NCI-H2196 treated with DMSO at 0.1 percent for 48 hours (cell line): ENCODE results near the gene ACVR1.
"Not testable (repeated sequence)": the region's sequence is repeated elsewhere in the genome, so short reads cannot be mapped to it uniquely, and the experiment has no call there.

Experiments used
- DNase-seq: peaks from one replicate; lab custom pipeline; 2025; ENCODE audit not compliant: unreplicated experiment; lab: John Stamatoyannopoulos, UW

The ACVR1 gene

DNA sequence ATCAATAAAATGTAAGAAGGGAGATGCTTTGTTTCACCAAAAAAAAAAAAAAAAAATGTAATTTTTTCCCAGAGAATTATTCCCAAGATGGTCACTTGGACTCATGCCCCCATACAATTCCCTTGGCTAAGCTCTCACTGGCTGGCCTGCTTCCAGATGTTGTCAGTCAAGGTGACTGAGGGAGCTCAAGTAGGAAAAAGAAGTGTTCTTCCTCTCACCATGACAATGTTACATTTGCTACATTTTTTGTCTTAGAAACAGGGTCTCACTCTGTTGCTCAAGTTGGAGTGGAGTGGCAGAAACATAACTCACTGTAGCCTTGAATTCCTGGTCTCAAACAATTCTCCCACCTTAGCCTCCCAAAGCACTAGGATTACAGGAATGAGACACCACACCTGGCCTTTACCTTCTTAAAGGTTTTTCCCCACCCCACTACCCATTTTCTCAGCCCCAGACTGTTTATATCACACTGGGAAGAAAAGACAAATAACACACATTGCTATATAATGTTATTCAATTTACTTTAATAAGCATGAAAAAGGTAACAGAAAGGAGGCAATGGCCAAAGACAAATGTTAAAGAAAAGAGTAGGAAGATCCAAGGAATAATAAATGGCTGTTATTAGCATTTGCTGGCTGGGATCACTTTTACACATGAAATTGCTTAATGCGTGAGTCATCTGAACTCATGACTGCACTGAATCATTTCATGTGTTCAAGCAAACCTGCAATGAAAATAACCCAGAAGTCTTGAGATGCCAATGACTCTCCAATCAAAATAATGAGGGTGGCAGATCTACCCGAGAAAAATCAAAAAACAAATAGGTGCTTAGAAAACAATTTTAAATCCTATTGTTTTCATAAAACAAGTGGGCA, 45.2 kb downstream of the ACVR1 start:
- DNase-seq, result no peak

DNA sequence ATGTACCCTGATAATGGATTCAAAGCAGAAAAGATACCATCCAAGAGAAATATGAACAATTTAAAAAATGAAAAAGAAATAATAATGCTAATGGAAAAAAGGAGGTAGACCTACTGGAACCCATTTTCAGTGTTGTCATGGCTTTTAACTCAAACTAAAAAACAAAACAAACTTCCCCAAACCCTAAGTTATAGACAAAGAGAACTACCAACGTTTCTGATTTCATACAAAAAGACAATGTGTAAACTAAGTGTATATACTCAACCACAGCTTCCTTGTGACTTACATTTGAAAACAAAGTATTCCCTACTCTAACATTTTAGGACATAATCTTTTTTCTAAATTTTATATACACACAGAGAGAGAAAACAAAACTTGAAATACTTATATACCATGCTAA, 45.9 kb downstream of the ACVR1 start:
- DNase-seq, result no peak

DNA sequence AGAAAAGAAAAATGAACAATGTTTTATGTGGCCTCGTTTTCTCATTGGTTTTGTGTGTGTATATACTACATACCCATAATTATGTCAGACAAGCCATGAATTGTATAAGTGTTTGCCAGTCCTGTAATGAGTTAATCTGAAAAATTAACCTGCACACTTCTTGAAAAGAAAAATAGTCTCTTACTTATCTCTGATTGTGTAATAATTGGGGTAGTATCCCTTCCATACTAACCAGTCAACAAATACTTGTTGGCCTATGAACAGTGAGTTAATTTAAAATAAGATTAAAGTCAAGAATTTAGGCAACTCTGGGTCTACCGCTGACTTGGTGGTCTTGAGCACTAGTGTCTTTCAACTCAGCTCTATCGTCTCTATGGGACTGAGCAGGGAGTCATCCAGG, 48.8 kb downstream of the ACVR1 start:
- DNase-seq, result no peak

DNA sequence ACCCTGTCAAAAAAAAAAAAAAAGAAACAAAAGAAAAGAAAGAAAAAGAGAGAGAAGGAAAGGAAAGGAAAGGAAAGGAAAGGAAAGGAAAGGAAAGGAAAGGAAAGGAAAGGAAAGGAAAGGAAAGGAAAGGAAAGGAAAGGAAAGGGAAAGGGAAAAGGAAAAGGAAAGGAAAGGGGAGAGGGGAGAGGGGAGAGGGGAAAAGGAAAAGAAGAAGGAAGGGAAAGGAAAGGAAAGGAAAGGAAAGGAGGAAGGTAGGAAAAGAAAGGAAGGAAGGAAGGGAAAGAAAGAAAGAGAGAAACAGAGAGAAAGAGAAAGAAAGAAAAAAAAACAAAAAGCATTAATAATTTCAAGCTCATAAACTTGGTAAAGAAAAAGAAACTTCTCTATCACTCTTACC, 49.5 kb downstream of the ACVR1 start:
- not testable (repeated sequence) for DNase-seq

DNA sequence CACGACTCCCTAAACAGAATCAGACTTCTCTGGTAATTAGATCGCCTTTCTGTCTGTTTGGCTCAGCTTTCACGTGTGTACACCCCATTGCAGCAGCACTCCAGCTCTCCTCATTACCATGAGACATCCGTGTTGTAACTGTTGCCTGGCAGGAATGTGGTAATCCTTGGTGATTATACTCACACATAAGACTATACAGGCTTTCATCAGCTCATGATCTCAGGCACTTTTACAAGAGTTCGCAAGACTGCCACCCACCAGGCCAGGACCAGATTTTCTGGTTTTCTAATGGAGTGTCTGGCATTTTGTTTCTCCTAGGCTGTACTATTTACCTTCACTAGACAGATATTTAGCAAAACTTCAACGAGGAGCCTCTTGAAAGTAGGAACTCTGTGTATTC, 50.2 kb downstream of the ACVR1 start:
- DNase-seq, result no peak

DNA sequence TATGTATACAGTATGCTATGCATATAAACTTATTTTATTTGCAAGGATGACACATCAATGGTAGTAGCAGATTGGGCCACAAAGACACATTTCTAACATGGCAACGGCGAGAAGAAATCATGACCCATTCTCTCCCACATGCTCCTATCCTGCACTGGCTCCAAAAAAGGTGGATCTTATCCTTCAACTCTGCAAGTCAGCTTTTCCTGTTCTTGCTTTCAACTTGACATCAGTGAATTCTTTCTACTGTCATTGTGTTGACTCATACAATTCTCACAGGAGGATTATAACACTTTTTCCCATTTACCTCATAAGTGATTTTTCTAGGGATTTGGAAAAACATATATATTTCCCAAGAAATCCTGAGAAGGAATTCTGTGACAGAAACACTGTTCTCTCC, 53.1 kb downstream of the ACVR1 start:
- no peak for DNase-seq

DNA sequence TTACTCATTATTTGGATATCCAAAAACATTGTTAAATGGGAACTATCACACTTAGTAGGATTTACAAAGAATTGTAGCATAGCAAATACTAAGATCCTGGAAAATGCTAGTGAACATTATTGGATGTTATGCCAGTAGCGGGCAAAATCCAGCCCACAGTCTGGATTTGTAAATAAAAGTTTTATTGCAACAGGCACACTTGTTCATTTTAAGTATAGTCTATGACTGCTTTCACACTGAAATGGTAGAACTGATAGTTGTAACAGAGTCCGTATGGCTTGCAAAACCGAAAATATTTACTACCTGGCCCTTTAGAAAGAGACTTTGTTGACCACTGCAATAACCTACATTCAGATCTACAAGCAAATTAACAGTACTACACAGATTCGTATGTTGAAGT, 53.6 kb downstream of the ACVR1 start:
- DNase-seq, result no peak

DNA sequence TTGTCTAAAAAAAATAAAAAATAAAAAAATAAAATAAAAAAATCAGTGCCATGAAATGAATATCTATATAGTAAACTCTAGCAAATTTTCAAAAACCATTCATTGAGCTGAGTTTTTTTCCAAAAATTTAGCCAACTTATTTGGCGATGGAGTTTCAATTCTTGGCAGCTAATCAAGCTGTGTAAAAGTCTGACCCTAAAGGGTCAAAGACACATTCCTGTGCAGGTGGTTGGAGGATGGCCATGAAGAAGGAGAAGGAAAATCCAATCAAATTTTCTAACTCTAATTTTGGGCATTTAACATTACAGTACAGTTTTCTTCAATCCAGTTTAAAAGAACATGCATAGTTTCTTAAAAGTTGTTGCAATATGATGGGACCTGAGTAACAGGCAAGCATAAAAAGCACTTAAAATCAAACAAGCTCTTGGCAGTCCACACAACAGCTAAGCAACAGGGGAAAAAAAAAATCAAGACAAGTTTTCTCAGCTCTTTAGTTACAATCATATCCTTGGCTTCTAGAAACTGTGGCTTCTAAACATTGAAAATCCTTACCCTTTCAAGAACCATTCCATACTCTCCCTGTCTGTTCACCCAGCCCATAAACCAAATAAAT, 54.5 kb downstream of the ACVR1 start:
- no peak for DNase-seq

DNA sequence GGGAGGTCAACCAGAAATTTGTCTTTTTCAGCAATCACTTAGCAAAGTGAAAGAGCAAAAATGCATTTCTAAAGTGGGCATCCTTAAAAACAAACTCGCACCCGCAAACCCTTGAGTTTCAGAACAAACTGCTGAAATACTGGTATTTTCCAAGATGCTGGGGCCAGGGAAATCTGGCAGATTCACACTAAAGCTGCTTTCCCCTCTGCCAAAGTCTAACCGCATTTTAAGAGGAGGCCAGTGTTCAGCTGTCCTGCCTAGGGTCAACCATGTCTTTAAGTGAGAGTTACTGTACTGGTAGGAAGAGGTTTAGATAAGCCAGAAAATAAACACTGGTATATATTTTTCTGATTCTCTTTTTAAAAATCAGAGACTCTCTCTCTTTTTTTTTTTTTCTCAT, 55.9 kb downstream of the ACVR1 start:
- no peak for DNase-seq

DNA sequence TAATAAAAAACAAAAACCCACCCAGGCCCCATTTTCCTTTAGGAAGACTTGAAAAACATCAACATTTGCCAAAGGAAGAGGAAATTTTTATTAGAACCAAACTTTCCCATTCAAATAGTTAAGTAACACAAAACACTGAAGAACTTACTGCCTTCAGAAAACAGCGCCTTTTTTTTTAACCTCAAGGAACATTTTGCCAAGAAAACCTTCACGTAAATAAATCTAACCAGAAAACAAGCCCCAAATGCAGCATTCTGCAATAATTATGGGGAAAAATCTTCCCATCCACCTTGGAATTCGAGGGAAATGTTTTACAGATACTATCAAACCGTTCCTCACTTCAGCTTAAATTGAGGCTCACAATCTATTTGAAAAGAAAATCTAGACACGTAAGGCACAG, 56.4 kb downstream of the ACVR1 start:
- DNase-seq, result no peak

DNA sequence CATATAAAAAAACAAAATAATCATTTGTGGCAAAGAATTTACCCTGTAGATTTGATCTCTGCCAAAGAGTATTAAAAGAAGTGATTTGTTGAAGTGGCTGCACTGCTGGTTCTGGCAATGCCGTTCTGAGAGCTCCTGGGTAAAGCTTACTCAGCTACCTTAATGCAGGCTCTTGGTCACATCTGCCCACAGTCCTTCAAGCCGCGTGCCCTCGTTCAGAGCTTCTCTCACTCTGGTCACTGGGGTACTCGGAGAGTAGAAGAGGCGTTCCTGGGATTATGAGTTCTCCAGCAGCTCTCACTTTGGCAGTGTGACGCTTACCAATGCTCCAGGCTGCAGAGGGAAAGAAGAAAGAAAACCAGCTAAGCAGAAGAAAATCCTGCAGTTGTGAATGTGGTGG, 57.9 kb downstream of the ACVR1 start:
- DNase-seq, result no peak

DNA sequence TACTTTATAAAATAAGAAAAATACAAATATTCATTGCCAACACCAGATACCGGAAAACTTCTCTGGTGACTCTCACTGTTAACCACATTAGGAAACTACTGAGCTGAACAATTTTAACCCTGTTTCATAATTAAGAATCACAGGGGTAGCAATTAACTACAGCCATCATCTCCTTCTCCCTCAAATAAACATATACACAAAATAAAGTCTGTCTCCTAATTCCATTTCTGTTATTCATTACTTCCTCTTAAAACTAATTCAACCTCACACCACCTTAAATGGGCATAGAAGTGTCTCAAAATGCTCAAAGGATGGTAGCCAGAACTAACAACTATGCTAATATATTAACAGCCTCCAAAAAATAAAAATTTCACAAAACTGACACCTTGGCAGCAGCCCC, 60.7 kb downstream of the ACVR1 start:
- no peak for DNase-seq

DNA sequence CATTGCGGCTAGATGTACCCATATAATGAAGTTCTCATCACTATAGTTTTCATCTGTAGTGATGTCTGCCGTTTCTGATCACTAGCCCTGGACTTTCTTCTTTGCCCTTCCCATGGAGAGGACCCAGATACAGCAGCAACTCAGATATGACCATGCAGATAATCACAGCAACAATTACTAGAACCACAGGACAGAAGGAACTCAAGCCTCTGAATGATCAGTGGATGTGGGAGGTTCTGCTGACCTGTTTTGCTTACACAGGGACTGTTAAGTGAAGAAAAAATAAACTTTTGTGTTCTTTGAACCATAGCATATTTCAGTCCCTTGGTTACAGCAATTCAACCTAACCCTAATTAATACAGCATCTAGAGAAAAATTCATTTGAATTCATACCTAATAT, 62.7 kb downstream of the ACVR1 start:
- no peak for DNase-seq

DNA sequence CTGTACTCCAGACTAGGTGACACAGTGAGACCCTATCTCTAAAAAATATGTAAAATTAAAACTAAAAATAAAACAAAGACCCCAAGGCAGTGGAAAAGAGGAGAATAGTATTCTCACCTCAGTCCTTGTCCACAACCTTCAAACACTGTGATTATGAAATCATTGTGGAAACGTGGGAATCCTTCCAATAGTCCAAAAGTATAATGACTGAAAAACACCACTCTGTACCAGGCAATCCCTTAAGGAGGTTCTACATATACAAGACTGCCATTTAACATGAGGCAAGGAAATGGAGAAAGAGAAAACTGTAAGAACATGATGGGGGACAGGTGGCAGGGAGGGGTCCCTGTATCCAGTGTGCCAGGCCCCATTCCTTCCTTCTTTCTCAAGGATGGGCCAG, 66.1 kb downstream of the ACVR1 start:
- DNase-seq, result no peak

DNA sequence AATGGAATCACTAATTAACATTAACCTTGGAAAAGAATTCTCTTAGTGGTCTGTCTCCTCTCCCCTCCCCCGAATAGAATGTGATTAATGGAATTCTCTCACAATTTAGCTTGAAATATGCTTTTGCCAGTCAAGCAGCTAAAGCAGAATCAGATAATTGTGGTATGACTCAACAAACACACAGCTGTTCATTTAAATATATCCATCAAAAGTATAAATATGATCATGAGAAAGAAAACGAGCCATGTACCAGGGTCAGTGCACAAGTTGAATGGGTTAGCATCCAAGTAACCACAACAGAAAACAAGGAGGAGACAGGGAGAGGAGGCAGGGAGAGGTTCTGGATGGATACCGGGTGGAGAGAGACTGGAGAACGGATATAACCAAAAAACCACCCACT, 66.9 kb downstream of the ACVR1 start:
- no peak for DNase-seq

DNA sequence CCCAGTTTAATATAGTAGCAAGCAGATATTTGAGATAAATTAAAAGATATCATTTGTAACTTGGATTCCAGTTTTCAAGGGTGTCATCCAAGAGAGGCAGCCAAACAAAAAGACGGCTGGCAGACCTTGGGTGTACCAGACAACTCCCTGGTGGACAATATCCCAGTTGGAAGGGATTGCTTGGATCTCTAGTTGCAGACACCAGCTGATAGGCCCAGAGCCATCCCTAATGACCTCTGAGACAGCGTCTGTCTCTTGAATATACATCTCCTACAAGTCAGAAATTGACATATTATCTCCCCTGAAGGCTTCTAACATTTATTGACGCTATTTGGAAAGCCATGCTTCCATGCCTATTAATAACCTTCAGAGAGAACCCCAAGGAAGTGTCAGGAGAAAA, 67.7 kb downstream of the ACVR1 start:
- no peak for DNase-seq

DNA sequence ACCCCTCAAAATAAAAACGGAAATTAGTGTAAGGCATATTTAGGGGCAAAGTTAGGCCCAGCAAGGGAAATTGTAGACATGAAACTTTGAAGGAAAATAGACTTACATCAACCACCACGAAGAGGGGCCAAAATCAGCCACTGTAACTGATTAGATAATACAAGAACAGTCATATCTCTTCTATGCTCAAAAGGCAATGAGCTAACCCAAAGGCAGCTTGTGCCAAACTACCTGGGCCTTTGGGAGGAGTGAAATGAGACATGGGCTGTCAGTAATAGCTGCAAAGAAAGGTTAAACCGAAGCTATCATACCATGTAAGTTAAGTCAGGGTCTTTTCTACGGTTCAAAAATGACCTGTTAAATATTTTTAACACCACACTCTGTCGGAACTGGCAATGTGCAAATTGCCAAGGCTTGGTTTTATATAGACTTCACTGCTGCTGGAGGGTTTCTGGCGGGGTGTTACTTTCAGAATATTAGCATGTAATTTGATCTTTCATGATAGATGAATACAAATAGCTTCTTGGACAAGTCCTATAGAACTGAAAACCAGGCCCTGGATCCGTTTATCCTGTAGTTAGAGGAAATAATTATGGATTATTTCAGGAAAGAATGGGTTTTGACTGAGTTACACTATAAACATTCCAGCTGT, 69.6 kb downstream of the ACVR1 start:
- DNase-seq, result no peak

DNA sequence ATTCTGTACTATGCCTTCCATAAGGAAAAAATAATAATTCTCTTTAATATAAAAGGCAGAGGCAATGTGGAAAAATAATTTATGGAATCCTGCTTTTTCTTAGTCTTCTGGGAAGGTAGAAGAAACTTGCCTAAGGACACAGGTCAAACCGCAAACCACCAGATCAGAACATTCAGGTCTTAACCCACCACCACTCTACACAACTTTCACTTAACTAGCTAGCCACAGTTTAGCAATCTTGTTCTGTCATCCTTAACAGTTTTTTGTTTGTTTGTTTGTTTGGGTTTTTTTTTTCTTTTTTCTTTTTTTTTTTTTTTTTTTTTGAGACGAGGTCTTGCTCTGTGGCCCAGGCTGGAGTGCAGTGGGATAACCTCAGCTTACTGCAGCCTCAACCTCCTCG, 70.6 kb downstream of the ACVR1 start:
- DNase-seq, result no peak

DNA sequence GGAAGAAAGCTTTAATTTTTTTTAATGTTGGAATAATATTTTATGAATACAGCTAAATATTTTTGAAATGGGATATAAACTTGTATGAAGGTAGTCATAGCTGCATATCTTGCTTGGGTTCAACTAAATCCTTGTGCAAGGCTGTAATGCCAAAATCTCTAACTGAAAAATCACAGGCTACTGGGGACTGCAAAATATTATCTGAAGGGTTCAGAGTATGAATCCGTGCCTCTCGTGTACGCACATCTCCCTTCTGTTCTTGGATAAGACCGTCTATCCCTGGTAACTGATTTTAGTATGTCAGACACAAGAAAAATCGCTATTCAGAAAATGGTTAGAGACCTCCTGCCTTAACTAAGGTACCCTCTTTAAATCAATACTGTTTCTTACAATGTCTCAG, 71.8 kb downstream of the ACVR1 start:
- DNase-seq, result no peak

DNA sequence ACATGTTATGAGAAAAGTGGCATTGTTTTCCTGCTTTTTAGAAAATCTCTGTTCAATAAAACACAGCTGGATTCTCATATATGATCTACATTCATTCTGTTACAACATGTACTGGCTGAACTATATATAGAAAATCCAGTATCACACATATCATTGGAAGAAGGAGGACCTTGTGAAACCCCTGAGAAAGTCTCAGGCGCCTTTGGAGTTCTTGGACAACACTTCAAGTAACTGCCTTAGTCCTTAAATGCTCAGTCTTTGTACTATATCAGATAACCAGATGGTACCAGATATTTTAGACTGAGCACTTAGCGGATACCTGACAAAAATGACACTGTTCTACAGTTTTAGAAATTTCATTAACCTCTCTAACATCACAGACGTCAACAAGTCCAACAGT, 72.2 kb downstream of the ACVR1 start:
- no peak for DNase-seq

DNA sequence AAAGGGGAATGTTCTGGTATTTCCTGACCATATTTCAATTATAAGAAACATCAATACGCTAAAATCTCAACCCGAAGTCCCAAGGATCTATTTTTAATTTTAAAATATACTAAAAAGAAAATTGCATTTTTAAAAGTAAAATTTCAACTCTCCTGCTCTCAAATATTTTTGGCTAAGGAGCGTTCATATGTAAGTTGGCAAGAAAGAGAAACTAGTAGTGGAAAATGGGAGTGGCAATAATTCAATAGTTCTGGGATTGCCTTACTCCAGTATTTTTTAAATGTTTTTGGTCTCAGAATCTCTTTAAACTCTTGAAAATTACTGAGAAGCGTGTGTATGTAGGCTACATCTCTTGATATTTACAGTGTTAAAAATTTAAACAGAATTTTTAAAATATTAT, 72.7 kb downstream of the ACVR1 start:
- no peak for DNase-seq

DNA sequence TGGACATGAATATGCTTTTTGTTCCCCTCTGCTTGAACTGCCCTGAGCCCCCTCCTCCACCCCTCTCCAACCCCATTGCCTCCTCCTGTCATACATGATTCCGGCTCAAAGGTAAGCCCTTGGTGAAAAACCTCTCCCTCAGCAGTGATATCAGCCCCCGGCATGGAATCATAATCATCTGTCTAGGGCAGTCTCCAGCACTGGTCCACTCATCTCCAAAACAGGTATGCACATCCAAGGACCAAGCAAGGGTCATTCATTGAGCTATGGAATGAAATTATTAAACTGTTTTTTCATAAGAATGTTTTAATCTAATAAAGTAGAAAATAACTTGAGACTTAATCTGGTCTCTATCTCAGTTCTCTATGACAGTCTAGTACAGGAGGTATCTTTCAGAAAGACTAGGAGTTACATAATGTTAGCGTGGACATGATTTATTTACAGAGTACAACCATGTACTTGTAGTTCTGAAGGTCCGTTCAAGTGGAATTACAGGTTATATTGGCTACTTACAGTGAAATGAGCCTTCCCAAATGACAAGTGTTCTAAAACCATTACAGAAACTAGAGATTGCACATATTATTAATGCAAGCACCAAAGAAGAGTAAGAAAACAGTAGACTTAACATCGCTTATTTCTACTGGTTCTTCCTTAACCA, 75.2 kb downstream of the ACVR1 start:
- no peak for DNase-seq
